SHP77 (cell line): ENCODE results near the gene CBX4.
A peak's percentile ranks its signal among the peaks of the same experiment; 100 is the strongest.

Experiments
- DNase-seq, 2 experiments: peaks; one replicate each; lab custom pipeline; 2025; lab: John Stamatoyannopoulos, UW

CBX4 gene

DNA sequence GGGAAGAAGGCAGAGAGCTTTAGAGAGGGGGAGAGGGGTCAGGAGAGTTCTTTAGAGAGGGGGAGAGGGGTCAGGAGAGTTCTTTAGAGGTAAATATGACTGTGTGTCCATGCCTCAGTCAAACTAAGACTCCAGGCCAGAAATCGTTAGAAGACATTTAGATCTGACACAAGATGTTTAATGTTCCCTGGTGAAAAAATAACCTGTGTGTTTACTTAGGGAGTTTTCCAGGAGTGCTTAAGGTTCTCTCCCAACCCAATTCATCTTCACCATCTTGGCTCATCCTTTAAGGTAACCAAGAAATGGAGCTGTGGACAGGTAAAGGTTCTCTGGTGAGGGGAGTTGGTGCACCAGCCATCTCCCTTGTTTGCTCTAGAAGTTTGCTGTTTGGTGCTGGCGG, 9.8 kb downstream of the CBX4 start:
- no peak for DNase-seq

DNA sequence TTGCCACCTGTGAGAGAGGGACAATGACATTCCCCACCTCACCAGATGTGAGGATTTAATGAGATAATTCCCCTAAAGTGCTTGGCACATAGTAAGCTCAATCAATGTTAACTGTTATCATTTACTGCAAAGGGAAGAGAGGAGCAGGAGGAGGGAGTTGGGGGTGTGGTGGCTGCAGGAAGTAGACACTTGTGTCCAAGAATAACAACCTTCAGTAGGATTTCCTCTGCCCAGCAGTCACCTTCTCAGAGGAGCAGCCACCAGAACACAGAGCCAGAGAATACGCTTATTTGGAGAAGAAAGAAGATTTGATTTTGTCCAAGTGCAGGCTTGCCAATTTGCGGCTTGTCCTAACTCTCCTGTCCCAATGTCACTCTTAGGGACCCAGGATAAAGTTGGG, 10.2 kb downstream of the CBX4 start:
- no peak for DNase-seq

DNA sequence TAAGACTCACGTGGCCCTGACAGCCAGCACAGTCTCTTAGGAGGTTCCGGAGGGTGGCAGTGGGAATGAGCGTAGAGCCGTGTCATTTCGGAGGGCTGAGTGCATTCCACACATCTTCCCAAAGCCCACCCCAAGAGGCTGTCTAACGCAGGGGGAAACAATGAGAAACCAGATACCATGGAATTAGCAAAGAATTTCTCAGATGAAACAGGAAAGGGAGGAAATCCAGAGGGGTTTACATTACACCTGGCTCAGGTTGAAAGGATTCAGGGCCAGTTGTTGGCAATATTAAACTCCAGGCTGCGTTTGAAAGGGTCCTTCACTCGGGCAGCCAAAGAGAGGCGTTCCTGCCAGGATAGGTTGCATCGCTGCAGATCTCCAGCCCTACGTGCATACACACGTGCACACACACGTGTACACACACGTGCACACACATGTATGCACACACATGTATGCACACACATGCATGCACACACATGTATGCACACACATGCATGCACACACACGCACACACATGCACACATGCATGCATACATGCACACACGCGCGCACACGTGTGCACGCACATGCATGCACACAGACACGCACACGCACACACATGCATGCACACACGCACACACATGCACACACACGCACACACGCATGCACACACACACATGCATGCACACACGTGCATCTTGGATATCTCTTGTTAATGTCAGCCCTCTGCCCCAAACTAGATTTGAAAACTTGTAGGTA, 12.2 kb downstream of the CBX4 start:
- DNase-seq: no peak

DNA sequence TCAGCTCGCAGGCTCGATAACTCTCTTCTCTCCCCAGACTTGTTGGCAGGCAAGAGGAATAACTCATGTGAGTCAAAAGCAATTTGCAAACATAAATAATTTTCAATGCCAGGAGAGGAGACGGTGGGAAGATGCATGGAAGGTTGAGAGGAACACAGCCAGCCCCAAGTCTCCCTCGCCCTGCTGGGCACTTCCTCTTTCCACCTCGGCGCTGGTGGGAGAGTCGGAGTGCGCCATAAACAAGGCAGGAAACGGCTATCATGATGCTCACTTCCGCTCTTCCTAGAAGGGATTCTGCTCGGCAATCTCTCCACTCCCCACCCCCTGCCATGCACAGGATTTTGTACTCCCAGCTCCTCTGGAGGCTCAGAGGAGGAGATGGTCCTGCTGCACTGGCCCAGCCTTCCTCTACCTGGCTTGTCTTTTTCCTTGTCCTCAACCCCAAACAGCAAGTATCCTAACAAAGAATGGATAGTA, 13.0 kb downstream of the CBX4 start:
- no peak for DNase-seq

DNA sequence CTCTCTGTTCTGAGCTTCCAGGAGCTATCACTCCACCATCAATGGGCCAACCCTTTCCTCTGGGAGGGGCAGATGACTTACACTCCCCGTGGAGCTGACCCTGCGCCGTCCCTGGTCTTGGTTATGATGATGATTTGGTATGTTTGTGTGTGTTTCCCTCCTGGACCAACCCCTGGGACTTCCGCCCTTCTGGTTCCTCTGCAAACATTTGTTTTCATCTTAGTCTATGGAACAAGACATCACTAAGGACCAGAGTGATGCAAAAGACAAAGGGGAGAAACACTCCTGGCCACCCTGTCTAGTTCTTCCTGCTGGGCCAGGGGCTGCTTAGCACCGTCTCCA, 13.7 kb downstream of the CBX4 start:
- DNase-seq: no peak

DNA sequence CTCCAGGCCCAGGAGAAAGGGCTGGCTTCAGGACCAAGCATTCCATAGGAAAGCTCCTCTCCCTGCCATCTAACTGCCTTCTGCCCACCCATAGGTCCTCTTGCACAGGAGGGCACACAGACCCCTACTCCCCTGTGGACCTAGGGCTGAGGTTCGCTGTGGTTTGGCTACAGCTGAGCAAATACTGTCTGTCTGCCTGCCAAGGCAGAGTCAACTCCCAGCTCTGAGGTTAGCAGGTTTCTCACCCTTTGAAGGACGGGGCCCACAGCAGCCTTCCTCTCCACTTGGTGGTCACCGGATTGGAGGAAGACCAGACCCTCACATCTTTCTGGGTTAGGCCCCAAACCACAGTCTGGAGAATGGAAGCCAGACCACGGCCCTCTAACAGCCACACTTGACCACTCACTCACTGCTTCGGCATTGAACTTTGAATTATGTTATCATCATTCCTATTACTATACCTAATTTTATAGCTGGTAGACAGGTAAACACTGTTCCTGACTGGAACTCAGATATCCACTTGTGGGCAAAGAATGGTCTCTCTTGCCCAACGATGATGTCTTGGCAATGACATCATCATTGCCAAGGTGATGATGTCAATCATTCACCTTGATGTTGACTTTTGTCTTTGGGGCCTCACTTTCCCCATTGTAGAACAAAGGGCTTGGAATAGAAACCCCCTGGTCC, 14.2 kb downstream of the CBX4 start:
- DNase-seq: peak; percentile 45 to 51

DNA sequence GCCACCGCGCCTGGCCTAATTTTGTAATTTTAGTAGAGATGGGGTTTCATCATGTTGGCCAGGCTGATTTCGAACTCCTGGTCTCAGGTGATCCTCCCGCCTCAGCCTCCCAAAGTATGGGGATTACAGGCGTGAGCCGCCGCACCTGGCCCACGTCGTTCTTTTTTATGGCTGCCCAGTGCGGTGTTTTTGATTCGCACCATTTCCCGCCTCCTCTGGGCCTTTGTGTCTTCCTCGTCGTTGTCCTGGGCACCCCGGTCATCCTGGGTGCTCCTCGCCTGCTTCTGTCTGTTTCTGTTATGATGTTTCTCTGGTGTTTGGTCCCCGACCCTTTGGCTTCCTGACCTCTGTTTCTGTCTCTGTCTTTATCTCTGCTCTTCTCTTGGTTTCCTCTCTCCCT, 15.0 kb downstream of the CBX4 start:
- no peak for DNase-seq

DNA sequence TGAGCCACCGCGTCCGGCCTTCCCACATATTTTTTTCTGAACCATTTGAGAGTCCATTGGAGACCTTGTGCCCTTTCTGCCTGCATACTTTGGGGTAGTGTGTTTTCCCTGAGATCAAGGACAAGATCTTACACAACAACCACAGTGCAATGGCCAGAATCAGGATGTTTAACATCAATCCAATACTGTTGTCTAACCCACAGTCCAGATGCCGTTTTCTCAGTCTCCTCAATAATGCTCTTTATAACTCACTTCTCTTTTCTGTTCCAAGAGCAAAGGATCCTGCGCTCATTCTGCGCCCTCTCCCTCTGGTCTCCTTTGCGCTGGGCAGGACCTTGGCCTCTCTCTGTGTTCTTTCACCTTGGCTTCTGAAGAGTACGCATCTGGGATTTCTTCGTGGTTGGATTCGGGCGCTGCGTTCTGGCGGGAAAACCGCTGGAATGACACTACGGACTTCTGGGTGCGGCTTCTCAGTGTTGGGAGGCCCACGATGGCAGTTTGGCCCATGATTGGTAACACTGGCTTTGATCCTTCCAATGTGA, 16.6 kb downstream of the CBX4 start:
- no peak for DNase-seq

DNA sequence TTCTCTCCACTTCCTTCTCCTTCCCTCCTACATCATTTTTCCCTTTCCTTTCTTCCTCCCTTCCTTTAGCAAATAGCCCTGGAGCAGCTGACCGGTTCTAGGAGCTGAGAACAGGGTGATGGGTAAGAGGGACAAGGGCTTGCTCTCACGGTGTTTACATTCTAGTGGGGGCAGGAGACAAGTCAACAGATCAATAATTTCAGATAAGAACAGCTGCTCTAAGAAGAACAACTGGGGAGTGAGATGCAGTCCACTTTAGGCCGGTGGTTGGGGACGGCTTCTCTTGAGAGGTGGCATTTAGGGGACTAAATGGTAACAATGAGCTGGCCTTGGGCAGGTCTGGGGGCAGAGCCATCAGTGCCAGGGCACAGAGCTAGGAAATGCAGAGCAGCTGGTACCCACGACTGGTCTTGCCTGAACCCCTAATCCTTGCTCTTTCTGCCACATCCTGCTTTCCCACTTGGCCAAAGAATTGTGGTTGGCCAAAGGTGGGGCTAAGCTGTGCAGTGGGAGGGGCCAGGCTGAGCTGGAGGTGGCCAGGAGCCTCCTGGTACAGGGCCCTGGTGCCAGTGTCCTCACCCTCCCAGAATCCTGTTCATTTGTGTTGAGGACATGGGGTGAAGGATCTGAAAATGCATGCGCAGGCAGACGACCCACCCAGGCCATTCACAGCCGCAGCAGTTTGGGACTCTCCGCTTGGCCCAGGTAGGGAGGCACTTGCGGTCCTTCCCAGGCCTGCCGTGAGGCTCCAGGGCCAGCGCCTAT, 17.7 kb downstream of the CBX4 start:
- DNase-seq: no peak

DNA sequence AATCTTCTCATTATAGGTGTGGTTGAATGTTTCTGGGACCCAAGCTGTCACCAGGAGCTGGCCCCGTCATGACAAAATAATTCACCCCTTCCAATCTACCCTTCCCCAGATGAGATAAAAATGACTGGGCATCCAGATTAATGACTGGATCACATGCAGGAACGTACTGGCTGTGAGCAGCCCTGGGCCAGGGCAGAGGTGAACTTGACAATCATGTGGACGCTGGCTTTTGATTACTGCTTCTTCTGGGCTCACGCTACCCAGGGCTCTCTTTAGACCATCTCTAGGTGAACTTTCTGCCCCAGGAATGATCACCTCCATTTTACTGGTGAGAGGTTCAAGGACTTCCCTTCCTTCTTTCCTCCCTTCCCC, 18.3 kb downstream of the CBX4 start:
- DNase-seq: no peak

DNA sequence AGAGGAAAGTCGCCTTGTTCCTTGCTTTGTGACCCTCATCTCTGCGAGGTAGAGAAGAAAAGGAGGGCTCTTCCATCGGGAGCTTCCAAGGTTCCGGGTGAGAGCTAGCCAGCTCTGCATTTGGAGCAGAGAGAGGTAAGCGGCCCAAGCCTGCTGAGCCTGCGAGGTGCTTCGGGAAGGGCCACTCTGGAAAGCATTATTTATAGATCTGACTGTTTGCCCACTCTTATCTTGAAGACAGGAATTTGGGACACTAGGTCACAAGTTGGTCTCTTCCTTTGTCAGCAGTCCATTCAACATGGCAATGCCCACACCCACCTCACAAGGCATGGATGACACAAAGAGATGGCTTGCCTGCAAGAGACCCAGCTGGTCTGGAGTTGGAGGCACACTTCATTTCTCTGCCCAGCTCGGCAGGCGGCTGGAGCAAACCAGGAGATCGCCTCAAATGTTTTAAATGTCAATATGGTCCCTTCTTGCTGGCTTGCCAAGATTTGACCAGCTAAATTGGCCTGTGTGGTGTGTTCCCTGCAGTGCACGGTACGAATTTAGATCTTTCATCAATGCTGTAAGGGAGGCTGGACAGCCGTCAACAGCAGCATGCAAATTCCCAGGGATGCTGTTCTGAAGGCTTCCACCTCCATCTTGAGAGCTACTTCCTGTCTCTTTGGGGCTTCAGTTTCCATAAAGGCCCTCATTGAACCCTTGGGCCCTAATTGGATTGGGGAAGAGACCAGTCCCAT, 19.5 kb downstream of the CBX4 start:
- DNase-seq: no peak

DNA sequence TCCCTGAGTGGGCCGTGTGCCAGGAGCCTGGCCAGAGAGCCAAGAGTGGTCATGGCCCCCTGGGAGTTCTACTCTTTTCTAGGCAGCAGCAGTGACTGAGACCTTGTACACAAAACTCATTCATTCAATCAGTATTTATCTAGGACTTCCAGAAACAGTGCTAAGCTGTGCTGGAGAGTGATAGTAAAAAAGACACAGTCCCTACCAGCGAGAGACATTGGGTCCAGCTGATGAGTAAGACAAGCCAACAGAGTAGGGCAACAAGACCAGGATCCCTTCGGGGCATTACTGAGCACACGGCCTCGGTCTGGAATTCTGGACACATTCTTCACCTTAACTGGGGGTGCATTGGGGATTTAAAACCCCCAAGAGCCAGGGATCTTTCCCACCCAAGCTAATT, 20.2 kb downstream of the CBX4 start:
- DNase-seq: no peak

DNA sequence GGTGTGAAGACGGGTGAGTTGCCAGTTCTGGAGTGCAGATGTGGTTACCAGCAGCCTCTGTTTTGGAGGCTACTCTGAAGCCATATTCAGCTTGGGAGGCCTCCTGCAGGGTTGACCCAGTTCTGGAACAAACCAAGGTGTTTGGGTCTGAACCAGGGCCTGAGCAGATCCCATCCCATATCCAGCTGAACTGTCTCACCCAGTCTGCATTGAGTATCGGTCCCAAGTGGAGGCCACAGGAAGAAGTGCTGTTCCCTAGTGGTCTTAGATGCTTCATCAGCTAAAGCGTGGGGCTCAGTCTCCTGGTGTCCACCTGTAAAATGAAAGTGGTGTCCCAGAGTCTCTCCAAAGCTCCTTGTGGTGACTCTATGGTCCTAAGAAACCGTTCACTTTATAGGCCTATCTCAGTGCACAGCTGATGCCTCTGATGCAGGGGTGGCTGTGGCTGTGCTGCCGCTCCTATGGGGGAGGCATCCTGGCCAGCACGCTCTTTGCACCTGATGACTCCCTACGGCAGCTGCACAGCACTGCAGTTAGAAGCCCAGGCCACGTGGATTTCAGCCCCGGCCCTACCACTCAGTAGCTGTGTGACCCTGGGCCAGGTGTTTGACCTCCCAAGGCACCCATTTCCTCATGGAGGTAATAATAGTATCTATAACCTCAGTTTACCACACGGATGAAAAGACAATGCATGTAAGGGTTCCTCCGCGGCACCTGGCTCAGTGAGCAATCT, 21.0 kb downstream of the CBX4 start:
- peak; percentile 59 to 77 for DNase-seq

DNA sequence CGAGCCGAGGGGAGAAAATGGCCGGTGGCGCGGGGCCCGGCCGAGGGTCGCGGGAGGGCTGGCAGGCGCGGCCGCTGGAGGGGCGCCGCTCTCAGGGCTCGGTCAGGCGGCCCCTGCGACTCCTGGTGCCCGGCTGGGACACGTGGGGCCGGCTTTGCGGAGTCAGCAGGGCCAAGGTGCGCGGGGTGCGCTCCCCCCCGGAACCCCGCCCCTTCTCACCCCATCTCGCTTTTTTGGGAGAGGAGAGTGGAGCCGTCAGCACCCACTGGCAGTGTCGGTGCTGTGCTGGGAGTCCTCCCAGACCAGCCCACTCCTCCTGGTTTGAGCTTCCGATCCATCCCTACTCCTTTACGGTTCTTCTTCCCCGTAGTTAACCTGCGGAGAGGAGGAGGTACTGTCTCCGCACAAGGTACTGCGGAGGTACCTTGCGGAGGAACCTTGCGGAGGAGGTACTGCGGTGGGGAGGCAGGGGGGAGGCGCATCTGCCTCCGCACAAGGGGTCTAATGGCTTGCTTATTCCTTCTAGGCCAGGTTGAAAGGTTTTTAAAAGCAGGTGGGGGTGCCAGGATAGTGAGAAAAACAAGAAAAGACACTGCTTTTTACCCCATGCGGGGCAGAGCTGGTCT, 23.3 kb downstream of the CBX4 start:
- DNase-seq: no peak

DNA sequence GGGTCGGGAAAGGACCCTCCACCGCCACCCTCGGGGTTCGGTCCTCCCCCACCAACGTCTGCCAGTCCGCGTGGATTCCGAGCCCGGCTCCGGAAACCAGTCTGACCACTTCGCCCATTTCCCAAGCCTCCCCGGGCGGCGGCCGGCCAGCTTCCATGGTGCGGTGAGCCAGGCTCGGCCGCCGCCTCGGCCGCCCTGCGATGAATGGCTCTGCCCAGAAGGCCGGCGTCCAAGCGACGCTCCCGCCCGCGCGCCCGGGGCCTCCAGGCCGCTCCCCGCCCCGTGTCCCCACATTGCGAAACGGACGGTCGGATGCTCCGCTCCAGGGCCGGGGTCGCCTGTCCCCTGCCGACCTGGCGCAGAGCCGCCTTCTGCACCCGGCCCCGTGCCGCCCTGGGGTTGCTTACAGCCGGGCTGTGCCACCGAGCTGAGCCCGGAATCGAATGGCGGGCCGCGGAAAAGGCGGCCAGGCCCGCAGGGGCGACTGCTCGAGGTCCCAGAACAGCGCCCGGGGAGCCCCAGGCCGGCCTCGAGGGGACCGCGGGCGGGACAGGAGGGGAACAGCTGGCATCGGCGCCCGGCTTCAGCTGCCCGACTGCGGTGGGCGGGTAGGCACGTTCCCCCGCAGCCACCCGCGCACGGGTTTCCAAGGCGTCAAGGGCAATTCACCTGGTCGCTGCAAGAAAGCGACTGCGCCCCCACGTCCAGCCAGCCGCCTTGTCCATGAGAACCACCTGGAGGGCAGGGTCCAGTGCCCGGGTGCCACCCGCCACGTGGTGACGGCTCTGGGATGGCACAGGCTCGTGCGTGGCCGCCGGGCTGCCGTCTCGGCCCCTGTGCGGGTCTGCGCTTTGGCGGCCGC, 24.0 kb downstream of the CBX4 start:
- no peak for DNase-seq

DNA sequence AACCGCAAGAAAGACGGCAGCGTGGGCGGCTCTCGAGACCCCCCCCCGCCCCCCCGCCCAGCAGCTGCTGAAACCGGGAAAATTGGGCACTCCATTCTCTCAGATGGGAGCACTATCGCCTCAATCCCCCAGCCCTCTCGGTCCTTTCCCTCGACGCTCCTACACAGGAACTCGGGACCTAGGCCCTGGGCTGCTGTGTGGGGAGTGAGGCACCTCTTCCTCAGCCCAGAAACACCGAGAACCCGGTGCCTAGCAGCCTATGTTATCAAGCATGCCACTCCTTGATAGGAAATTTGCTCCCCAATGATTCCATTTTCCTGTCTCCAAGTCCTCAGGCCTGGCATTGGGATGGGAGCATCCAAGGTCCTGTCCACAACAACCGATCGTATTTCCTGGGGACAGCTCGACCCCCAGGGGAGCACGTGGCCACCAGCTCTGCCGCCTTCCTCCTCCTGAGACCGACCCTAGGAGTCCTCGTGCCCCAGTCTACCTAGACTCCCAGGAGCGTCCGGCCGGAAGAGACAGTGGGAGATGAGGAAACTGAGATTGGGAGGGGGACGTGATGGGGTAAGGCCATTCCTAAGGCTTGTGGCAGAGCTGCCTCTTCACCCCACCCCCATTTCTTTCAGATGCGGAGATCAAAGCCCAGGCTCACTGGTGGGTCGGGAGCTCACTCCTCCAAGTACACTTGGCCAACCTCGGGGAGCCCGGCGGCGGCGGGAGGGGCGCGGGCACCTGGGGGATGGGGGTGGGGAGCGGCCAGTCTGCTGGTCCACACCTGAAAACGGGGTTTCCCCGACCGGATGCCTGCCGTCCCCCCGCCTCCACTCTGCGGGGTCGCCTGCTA, 24.9 kb downstream of the CBX4 start:
- DNase-seq: no peak

DNA sequence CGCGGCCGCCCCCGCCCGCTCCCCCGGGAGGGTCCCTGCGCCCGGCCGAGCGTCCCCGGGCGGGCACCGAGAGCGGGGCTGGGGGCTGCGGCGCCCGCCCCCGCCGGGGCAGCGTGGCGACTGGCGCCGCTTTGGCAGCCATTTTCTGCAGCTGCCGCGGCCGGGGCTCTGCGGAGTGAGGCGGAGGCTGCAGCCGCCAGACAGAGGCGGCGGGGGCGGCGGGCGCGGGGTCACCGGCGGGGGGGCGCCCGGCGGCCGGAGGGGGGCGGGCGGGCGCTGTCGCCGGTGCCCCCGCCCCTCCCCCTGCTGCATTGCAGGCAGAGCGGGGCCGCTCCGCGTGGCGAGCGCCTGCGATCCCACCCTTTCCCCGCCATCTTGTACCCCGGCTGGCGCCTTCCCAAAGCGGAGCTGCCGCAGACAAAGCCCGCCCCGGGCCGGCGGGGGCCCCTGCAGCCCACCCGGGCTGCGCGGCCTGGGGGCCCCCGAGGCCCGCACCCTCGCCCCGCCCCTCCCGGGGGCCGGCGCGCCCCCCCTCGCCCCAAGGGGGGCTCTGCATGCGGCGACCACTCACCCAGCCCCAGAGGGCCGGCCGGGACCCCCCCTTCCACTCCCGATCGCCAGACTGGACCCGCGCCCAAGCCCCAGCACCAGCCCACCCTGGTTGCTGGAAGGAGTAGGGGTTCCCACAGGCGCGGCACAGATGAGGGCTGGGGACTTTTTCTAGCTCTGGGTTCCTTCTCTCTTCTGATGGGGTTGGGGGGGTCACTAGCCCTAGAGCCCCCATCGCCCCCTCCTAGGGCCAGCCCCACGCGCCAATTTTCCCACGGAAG, 25.7 kb downstream of the CBX4 start:
- peak in 1 of 2 experiments; percentile 70 for DNase-seq
